HFFc6 (cell line): Measurements from ENCODE around the gene ACHE. TPM values are rescaled to one million over a fixed set of nuclear protein-coding genes. Genes with fewer than 3 reads are reported as not detected.
"Not testable (repeated sequence)": the region's sequence is repeated elsewhere in the genome, so short reads cannot be mapped to it uniquely, and the experiment has no call there.

Experiments used
- DNase-seq: peaks from one replicate; pipeline ENCODE4 v3.0.0-alpha.2; 2018
- H3K27ac Mint-ChIP-seq: 2 replicates; pipeline ENCODE4 v1.8.0; 2020; ENCODE audit warnings: mild to moderate bottlenecking, mixed read lengths
- H3K27me3 Mint-ChIP-seq: 2 replicates; pipeline ENCODE4 v1.8.0; 2021; ENCODE audit warnings: mild to moderate bottlenecking, moderate library complexity, mixed read lengths; ENCODE audit not compliant: insufficient read depth
- H3K36me3 Mint-ChIP-seq: 2 replicates; pipeline ENCODE4 v1.8.0; 2021; ENCODE audit warnings: low read depth, mixed read lengths
- H3K4me1 Mint-ChIP-seq: 2 replicates; pipeline ENCODE4 v1.8.0; 2020; ENCODE audit warnings: low read depth, mixed read lengths
- H3K4me3 Mint-ChIP-seq: 2 replicates; pipeline ENCODE4 v1.8.0; 2020; ENCODE audit warnings: mild to moderate bottlenecking, moderate library complexity, mixed read lengths
- H3K9me3 Mint-ChIP-seq: 2 replicates; pipeline ENCODE4 v1.8.0; 2020; ENCODE audit warnings: mild to moderate bottlenecking, mixed read lengths
- CTCF ChIP-seq: fragments of 200-600 bp; sonication (generic); IDR thresholded peaks from 2 replicates; pipeline ENCODE4 v1.5.0; 2021; ENCODE audit warnings: antibody characterized with exemption, mild to moderate bottlenecking
- total RNA-seq, 6 experiments: library from RNA; stranded (reverse); fragmentation: NEBNext Ultra II Directional; extraction: Animal tissue kit (Norgen Biotek cat#: 25700); gene quantifications; 2 replicates in 1 of 6; 3 replicates in 5 of 6; pipeline ENCODE4 v1.2.3, GENCODE V29; 2021

Gene ACHE
- total RNA-seq, 6 experiments from 2014 or later: 0.31 TPM; not detected in 5

- no peak overlapping the region for H3K27ac Mint-ChIP-seq
- H3K9me3 Mint-ChIP-seq: no peaks in the 10 kb centered on the region
- H3K27me3 Mint-ChIP-seq: peaks cover 27% of the 10 kb centered on the region
- TF ChIP-seq CTCF: no peak
- peaks cover 13% of the 10 kb centered on the region for H3K4me1 Mint-ChIP-seq
- no peak for DNase-seq
- H3K4me3 Mint-ChIP-seq: no peak overlapping the region
- peaks cover 6% of the 10 kb centered on the region; the same call in 1 of the 2 replicates for H3K36me3 Mint-ChIP-seq
These were observed 38.0 kb upstream of the ACHE start for GRCh38 chr7:100933734-100934133.

- Mint-ChIP-seq H3K27me3 (peaks cover 14% of the 10 kb centered on the region), H3K4me3 (no peak overlapping the region), H3K4me1 (peaks cover 13% of the 10 kb centered on the region), H3K27ac (no peak overlapping the region), H3K36me3 (peaks cover 6% of the 10 kb centered on the region; the same call in 1 of the 2 replicates), H3K9me3 (no peaks in the 10 kb centered on the region)
- no peak for DNase-seq
- no peak for TF ChIP-seq CTCF
These were observed 34.1 kb upstream of the ACHE start for GRCh38 chr7:100929808-100930174.

GRCh38 chr7:100923616-100924015 is 27.9 kb upstream of the ACHE start:
- not testable (repeated sequence) for H3K9me3 Mint-ChIP-seq, H3K36me3 Mint-ChIP-seq, H3K4me3 Mint-ChIP-seq, H3K27ac Mint-ChIP-seq, DNase-seq, H3K4me1 Mint-ChIP-seq
- peaks cover 15% of the 10 kb centered on the region for H3K27me3 Mint-ChIP-seq

GRCh38 chr7:100921039-100921438 is 25.4 kb upstream of the ACHE start:
- no peak for DNase-seq
- H3K4me3 Mint-ChIP-seq: no peak overlapping the region
- H3K27me3 Mint-ChIP-seq: peaks cover 18% of the 10 kb centered on the region
- H3K36me3 Mint-ChIP-seq: no peaks in the 10 kb centered on the region
- TF ChIP-seq CTCF: no peak
- no peak overlapping the region for H3K27ac Mint-ChIP-seq
- H3K9me3 Mint-ChIP-seq: no peaks in the 10 kb centered on the region
- peaks cover 6% of the 10 kb centered on the region; the same call in 1 of the 2 replicates for H3K4me1 Mint-ChIP-seq

GRCh38 chr7:100919779-100920437 is 24.2 kb upstream of the ACHE start:
- not testable (repeated sequence) for H3K4me3 Mint-ChIP-seq, H3K9me3 Mint-ChIP-seq, H3K4me1 Mint-ChIP-seq, H3K27ac Mint-ChIP-seq, H3K36me3 Mint-ChIP-seq, DNase-seq
- peaks cover 18% of the 10 kb centered on the region for H3K27me3 Mint-ChIP-seq

GRCh38 chr7:100919335-100919734 is 23.6 kb upstream of the ACHE start:
- not testable (repeated sequence) for H3K36me3 Mint-ChIP-seq, H3K27ac Mint-ChIP-seq, H3K4me1 Mint-ChIP-seq, DNase-seq, H3K9me3 Mint-ChIP-seq, H3K4me3 Mint-ChIP-seq
- H3K27me3 Mint-ChIP-seq: peaks cover 18% of the 10 kb centered on the region

DNA sequence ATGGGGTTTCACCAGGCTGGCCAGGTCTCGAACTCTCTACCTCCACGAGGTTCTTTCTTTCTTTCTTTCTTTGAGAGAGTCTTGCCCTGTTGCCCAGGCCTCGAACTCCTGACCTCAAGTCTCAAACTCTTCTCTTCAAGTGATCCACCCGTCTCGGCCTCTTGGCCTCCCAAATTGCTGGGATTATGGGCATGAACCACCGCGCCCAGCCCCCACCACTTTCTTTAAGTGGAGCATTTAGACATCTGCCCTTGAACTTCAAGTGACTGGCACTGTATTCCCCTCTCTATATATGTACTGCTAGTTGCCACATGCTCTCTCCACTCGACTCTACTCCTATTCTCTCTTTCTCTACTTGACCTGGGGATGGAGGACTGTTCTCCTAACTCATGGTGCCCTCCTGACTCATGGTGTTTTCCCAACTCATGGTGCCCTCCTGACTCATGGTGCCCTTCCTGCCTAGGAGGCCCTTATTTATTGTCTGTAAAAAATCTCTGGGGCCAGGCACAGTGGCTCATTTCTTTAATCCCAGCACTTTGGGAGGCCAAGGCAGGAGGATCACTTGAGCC is 19.3 kb upstream of the ACHE start:
- H3K27ac Mint-ChIP-seq: no peak overlapping the region
- TF ChIP-seq CTCF: no peak
- no peaks in the 10 kb centered on the region for H3K9me3 Mint-ChIP-seq
- H3K4me3 Mint-ChIP-seq: no peak overlapping the region
- H3K4me1 Mint-ChIP-seq: peaks cover 6% of the 10 kb centered on the region; the same call in 1 of the 2 replicates
- H3K27me3 Mint-ChIP-seq: peaks cover 17% of the 10 kb centered on the region
- no peaks in the 10 kb centered on the region for H3K36me3 Mint-ChIP-seq
- DNase-seq: no peak
